ENCODE data around the gene TBL1X. TPM values are rescaled to one million over a fixed set of nuclear protein-coding genes. Genes with fewer than 3 reads are reported as not detected.
"Not testable (repeated sequence)": the region's sequence is repeated elsewhere in the genome, so short reads cannot be mapped to it uniquely, and the experiment has no call there.

Gene TBL1X
- total and polyA plus RNA-seq, 2 experiments from 2014 or later = 8.7 to 26.9 TPM

- H3K27ac Mint-ChIP-seq = no peak overlapping the region
- no peaks in the 10 kb centered on the region for H3K36me3 ChIP-seq (ENCODE audit: insufficient read depth)
- H4K20me1 ChIP-seq (replicated peaks; ENCODE audit: insufficient read depth) = peaks cover 3% of the 10 kb centered on the region; the same call in 1 of the 2 replicates
- H3K27me3 ChIP-seq (ENCODE audit: insufficient read depth) = no peaks in the 10 kb centered on the region
- no peak overlapping the region for H2AFZ ChIP-seq
- peaks cover 94% of the 10 kb centered on the region for H3K79me2 ChIP-seq (replicated peaks; ENCODE audit: insufficient read depth)
- no peaks in the 10 kb centered on the region for H3K9me3 Mint-ChIP-seq
- TF ChIP-seq CTCF (conservative IDR thresholded peaks at IDR 0.05; ENCODE audit: low read depth in 2 of 2) (no peak), REST (IDR thresholded peaks at IDR 0.05; ENCODE audit: unreplicated experiment) (no peak), ZNF331 (CRISPR knock-in tag; IDR thresholded peaks at IDR 0.05; ENCODE audit: low read depth) (no peak), EZH2phosphoT487 (IDR thresholded peaks at IDR 0.05; ENCODE audit: unreplicated experiment) (no peak), STAT1 (IDR thresholded peaks at IDR 0.05; ENCODE audit: unreplicated experiment) (no peak), ZNF114 (CRISPR knock-in tag; IDR thresholded peaks at IDR 0.05) (no peak), ETS1 (IDR thresholded peaks at IDR 0.05) (no peak), JUNB (IDR thresholded peaks at IDR 0.05; ENCODE audit: unreplicated experiment) (no peak), NANOG (IDR thresholded peaks at IDR 0.05; ENCODE audit: borderline replicate concordance) (no peak)
- peaks cover 10% of the 10 kb centered on the region; the same call in 2 of the 3 replicates for H3K4me1 Mint-ChIP-seq
- H3K27ac ChIP-seq (ENCODE audit: low read depth) = no peak overlapping the region
- H3K4me3 Mint-ChIP-seq = no peak overlapping the region
- H3F3A ChIP-seq (replicated peaks; ENCODE audit: low read depth) = no peaks in the 10 kb centered on the region
- no peaks in the 10 kb centered on the region for H3K4me1 ChIP-seq (ENCODE audit: insufficient read depth)
- no peak overlapping the region for H3K4me2 ChIP-seq
- no peak for DNase-seq (ENCODE audit: low spot score)
- no peaks in the 10 kb centered on the region for H3K27me3 Mint-ChIP-seq (ENCODE audit: insufficient read depth, low read depth, poor library complexity)
- H3K4me3 ChIP-seq = no peak overlapping the region
- no peaks in the 10 kb centered on the region for H3K9me2 ChIP-seq (ENCODE audit: insufficient read depth)
- peaks cover 4% of the 10 kb centered on the region; the same call in 1 of the 3 replicates for H3K36me3 Mint-ChIP-seq (ENCODE audit: low read depth)
- ATAC-seq = no peak
Observed at GRCh38 chrX:9473708-9474107, 8.8 kb downstream of the TBL1X start.

- H3K36me3 ChIP-seq (ENCODE audit: insufficient read depth); H4K20me1 ChIP-seq (replicated peaks; ENCODE audit: insufficient read depth); ATAC-seq; DNase-seq (ENCODE audit: low spot score); H3K9me2 ChIP-seq (ENCODE audit: insufficient read depth); H2AFZ ChIP-seq; H3F3A ChIP-seq (replicated peaks; ENCODE audit: low read depth); H3K27me3 Mint-ChIP-seq (ENCODE audit: insufficient read depth, low read depth, poor library complexity); H3K4me3 ChIP-seq; H3K4me2 ChIP-seq; H3K36me3 Mint-ChIP-seq (ENCODE audit: low read depth); H3K27ac ChIP-seq (ENCODE audit: low read depth); H3K4me1 ChIP-seq (ENCODE audit: insufficient read depth); H3K4me3 Mint-ChIP-seq; H3K27ac Mint-ChIP-seq; H3K27me3 ChIP-seq (ENCODE audit: insufficient read depth); H3K9me3 Mint-ChIP-seq: not testable (repeated sequence)
- peaks cover 10% of the 10 kb centered on the region; the same call in 2 of the 3 replicates for H3K4me1 Mint-ChIP-seq
- H3K79me2 ChIP-seq (replicated peaks; ENCODE audit: insufficient read depth) = peaks cover 92% of the 10 kb centered on the region
Observed at GRCh38 chrX:9475417-9475816, 10.6 kb downstream of the TBL1X start.

All from GM23338 (cell line).